NT2/D1 (cell line): ENCODE results near the gene DYRK1B.

Source experiments
- SUZ12 ChIP-seq: IDR thresholded peaks from 2 replicates; pipeline ENCODE4 v1.6.1; 2011; ENCODE audit not compliant: insufficient read length, insufficient read depth; ENCODE audit errors: extremely low read depth
- YY1 ChIP-seq: IDR thresholded peaks from 2 replicates; pipeline ENCODE4 v1.6.1; 2011; ENCODE audit not compliant: insufficient read length, insufficient read depth
- ZNF274 ChIP-seq: IDR thresholded peaks from 2 replicates; pipeline ENCODE4 v1.6.1; 2011; ENCODE audit warnings: mild to moderate bottlenecking, low read depth, low read length

DNA sequence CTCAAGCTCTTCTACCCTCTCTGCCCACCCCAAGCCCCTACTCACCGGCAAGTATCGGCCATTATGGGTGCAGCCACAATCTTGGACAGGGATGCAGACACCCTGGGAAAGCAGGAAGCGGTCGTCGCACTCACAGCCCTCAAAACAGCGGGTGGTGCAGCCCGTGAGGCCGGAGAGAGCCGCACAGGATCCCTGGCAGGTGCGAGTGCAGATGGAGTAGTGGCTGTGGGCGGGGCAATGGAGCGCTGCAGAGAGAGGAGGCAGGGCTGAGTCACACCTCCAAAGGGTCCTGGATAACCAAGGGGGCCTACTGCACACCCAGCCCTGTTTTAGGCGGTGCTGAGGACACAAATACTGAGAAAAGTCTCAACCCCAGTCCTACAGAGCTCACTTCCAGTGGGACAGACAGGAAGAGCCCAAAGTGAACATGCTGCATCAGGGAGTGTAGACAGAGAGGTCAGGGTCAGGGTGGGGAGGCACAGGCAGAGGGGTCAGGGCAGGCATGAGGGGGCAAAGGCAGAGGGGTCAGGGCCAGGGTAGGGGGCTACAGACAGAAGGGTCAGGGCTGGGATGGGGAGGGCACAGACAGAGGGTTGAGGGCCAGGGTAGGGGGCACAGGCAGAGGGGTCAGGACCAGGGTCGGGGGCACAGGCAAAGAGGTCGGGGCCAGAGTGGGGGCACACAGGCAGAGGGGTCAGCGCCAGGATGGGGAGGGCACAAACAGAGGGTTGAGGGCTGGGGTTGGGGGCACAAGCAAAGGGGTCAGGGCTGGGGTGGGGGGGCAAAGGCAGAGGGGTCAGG is 36.4 kb upstream of the DYRK1B start:
- TF ChIP-seq YY1: no peak
- no peak for TF ChIP-seq ZNF274
- TF ChIP-seq SUZ12: no peak
